ENCODE data around the gene INTS6. TPM values are rescaled to one million over a fixed set of nuclear protein-coding genes. Genes with fewer than 3 reads are reported as not detected.

Gene INTS6
- total RNA-seq, 4 donors from 2014 or later, result 15.3 to 37.0 (median 25.2) TPM

DNA sequence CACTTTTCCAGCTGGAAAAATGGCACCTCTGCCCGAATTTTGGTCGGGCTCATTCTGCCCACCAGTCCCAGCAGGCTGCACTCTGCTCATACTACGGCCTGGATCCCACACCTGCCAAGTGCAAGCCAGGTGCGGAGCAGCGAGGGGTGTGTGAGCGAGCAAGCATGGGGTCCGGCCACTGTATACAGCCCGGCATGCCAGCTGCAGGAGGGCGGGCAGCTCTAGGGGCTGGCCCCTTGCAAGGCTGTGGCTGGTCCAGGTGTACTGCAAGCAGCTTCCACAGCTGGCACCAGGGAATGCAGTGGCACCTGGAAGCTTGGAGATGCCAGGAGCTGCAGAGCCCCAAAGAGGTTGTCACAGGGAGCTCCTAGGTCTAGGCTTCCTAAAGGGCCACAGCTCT lies 2.7 kb upstream of the INTS6 start:
- Histone ChIP-seq H3K4me3 (no peak overlapping the region), H3K36me3 (no peaks in the 10 kb centered on the region), H3K27ac (no peak overlapping the region), H3K4me1 (peaks cover 13 to 18% (median 17%) of the 10 kb centered on the region in 4 donors), H3K27me3 (no peaks in the 10 kb centered on the region), H3K9me3 (no peaks in the 10 kb centered on the region)
- TF ChIP-seq POLR2A (IDR thresholded peaks at IDR 0.05), result no peak
- TF ChIP-seq, protein P1, sequence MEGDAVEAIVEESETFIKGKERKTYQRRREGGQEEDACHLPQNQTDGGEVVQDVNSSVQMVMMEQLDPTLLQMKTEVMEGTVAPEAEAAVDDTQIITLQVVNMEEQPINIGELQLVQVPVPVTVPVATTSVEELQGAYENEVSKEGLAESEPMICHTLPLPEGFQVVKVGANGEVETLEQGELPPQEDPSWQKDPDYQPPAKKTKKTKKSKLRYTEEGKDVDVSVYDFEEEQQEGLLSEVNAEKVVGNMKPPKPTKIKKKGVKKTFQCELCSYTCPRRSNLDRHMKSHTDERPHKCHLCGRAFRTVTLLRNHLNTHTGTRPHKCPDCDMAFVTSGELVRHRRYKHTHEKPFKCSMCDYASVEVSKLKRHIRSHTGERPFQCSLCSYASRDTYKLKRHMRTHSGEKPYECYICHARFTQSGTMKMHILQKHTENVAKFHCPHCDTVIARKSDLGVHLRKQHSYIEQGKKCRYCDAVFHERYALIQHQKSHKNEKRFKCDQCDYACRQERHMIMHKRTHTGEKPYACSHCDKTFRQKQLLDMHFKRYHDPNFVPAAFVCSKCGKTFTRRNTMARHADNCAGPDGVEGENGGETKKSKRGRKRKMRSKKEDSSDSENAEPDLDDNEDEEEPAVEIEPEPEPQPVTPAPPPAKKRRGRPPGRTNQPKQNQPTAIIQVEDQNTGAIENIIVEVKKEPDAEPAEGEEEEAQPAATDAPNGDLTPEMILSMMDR (IDR thresholded peaks at IDR 0.05), result no peak
- TF ChIP-seq EP300 (IDR thresholded peaks at IDR 0.05; ENCODE audit: low read depth), result no peak
- TF ChIP-seq POLR2AphosphoS5 (IDR thresholded peaks at IDR 0.05), result no peak
- WGBS, 2 donors (ENCODE audit: low coverage in 1 of 2), result 93% methylated on average over 8 of the region's 9 CpGs; no CpG with 5 or more reads in 1 of the 2 donors
- no peak for DNase-seq
- intact Hi-C loops (cut with DNase I; ENCODE audit: low total_unique reads), result loop anchor here (10.0 kb wide), 1 partner anchor 171 kb away; no protein-coding TSS in a partner anchor
- in situ Hi-C loops (cut with MboI; ENCODE audit: low pct_ligation_motif_present in 1 of 4, low pct_unique_long_range_greater_than_20kb in 1 of 4, low sequenced_read_pairs in 3 of 4), result loop anchor here in 1 of 4 donors (10.0 kb wide), 1 partner anchor 129 kb away; the partner anchor contains the start of gene WDFY2

DNA sequence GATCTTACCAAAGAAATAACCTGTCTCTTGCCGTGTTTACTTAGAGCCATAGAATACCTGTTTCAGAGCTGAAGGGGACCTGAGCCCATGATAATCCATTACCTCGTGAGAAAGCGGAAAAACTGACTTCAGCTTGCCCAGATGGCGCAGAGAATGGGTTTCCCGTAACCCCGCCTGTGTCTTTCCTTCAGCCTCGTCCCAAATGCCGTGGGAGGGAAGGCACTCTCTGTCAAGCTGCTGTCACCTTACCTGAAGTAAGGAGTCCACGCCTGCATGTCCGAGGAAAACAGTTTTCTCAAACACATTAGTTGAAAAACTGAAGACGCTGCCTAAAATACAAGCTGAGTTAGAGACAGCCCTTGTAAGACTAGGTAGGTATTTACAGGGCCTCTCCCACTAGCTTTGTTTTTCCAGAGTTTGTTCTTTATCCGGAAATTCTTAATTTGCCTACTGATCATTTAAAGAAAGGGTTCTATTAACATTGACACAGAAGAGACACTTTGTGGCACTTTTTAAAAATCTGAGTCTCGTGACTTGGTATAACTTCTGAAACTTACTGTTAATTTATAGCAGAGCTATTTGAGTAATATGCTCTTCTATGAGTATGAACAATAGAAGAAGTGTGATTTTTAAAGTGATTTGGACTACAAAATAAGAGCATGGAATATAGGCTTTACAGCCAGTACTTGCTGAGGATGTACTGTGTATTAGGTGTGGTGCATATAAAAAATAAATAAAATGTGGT lies 1.3 kb upstream of the INTS6 start:
- no peak for TF ChIP-seq POLR2AphosphoS5 (IDR thresholded peaks at IDR 0.05)
- in situ Hi-C loops (cut with MboI; ENCODE audit: low pct_ligation_motif_present in 1 of 4, low pct_unique_long_range_greater_than_20kb in 1 of 4, low sequenced_read_pairs in 3 of 4) (loop anchor here in 1 of 4 donors (10.0 kb wide), 1 partner anchor 131 kb away; the partner anchor contains the start of gene WDFY2), intact Hi-C loops (cut with DNase I; ENCODE audit: low total_unique reads) (loop anchor here (5.0 to 10.0 kb wide), 3 partner anchors 128 to 348 kb away; partner anchors contain the start of genes DHRS12 and WDFY2)
- Histone ChIP-seq H3K36me3 (peaks cover 0 to 5% (median 0%) of the 10 kb centered on the region in 4 donors), H3K4me1 (peaks cover 14 to 28% (median 22%) of the 10 kb centered on the region in 4 donors), H3K27me3 (no peaks in the 10 kb centered on the region), H3K27ac (peak overlapping the region; percentile 96 to 99 (median 99)), H3K9me3 (no peaks in the 10 kb centered on the region), H3K4me3 (peak overlapping the region; percentile 60 to 83 (median 71))
- DNase-seq, result peak; percentile 33
- 7 to 17% methylated on average over 3 to 13 of the region's 13 CpGs for WGBS, 2 donors (ENCODE audit: low coverage in 1 of 2)

DNA sequence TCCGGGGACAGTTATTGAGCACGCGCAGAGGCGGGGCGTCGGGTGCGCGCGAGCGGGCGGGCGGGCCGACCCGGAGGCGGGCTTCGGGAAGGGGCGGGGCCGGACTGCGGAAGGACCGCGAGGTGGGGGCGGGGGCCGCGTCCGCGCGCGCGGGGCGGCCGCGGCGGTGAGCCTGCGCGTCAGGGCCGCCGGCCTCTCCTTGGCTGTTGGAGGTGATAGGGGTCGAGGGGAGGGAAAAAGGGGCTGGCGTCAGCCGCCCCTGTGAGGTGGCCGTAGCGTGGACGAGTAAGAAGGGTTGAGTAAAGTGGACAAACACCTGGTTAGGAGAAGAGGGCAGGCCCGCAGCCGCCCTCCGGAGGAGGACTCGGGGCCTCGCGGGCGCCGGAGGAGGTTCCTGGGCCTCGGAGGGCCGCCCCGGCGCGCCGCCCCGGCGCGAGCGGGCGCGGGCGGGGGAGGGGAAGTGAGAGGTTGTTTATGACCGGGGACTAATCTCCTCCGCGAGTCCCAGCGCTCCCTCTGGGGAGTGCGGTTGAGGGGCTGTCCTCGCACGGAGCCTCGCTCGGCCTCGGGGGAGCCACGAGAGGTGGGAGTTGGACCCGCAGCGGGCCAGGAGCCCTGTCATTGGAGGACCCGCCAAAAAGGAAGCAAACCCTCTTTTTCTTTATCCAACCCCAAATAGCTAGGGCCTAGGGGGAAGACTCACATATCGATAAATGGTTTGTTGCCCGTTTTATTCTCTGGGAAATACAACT lies 547 bp upstream of the INTS6 start:
- WGBS, 2 donors (ENCODE audit: low coverage in 1 of 2), result 1% methylated on average over 42 of the region's 80 CpGs; no CpG with 5 or more reads in 1 of the 2 donors
- intact Hi-C loops (cut with DNase I; ENCODE audit: low total_unique reads) (loop anchor here (5.0 to 10.0 kb wide), 3 partner anchors 129 to 349 kb away; partner anchors contain the start of genes DHRS12 and WDFY2), in situ Hi-C loops (cut with MboI; ENCODE audit: low pct_ligation_motif_present in 1 of 4, low pct_unique_long_range_greater_than_20kb in 1 of 4, low sequenced_read_pairs in 3 of 4) (loop anchor here in 1 of 4 donors (10.0 kb wide), 1 partner anchor 131 kb away; the partner anchor contains the start of gene WDFY2)
- Histone ChIP-seq H3K27ac (peak overlapping the region; percentile 96 to 99 (median 99)), H3K27me3 (no peaks in the 10 kb centered on the region), H3K9me3 (no peaks in the 10 kb centered on the region), H3K36me3 (peaks cover 0 to 7% (median 0%) of the 10 kb centered on the region in 4 donors), H3K4me1 (peaks cover 14 to 28% (median 22%) of the 10 kb centered on the region in 4 donors), H3K4me3 (peak overlapping the region; percentile 60 to 83 (median 71))
- peak; percentile 99 for DNase-seq
- TF ChIP-seq POLR2A (IDR thresholded peaks at IDR 0.05) (peak; percentile 67), EP300 (IDR thresholded peaks at IDR 0.05; ENCODE audit: low read depth) (no peak), POLR2AphosphoS5 (IDR thresholded peaks at IDR 0.05) (peak in 2 of 3 donors; percentile 71 to 76)
- TF ChIP-seq, protein P1 (IDR thresholded peaks at IDR 0.05), result no peak

DNA sequence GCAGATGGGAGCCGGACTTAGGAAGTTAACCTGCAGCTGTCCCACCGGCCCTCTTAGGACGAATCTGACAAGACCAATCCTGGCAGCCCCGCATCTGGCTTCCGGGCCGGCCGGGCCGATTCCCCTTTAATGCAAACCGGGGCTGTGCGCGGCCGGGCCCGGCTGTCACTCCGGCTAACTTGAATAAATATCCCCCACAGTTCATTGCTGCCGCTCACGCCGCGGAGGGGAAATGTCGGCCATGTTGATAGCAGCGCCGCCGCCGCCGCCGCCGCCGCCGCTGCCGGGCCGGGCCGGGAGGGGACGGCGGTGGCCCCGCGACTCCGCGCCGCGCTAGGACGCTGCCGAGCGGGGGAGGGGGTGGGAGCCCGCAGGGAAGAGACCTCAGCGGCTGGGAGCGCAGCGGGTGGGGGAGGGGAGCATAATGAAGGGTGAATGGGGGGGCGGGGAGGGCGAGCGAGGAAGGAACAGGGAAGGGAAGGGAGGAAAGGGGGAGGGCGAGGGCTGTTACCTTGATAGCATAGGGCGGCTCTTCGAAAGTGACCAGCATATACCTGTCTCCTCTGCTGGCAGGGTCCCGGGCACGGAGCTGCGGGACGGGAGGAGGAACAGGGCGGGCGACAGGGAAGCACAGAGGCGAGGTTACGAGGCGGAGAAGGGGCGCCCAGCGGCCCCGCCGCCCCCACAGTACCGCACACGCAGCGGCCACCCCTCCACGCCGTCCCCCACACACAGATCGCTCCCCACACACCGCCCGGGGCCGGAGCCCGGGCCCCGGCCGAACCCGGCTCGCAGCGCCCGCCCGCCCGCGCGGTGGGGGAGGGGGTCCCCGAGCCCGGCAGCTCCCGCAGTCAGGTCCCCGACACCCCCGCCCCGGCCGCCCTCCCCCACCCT lies 1.1 kb downstream of the INTS6 start:
- H3K4me3 ChIP-seq, result peak overlapping the region; percentile 74 to 99 (median 90)
- no peaks in the 10 kb centered on the region for H3K27me3 ChIP-seq
- in situ Hi-C loops (cut with MboI; ENCODE audit: low pct_ligation_motif_present in 1 of 4, low pct_unique_long_range_greater_than_20kb in 1 of 4, low sequenced_read_pairs in 3 of 4), result loop anchor here in 1 of 4 donors (10.0 kb wide), 1 partner anchor 133 kb away; the partner anchor contains the start of gene WDFY2
- 1% methylated on average over 41 of the region's 92 CpGs; no CpG with 5 or more reads in 1 of the 2 donors for WGBS, 2 donors (ENCODE audit: low coverage in 1 of 2)
- intact Hi-C loops (cut with DNase I; ENCODE audit: low total_unique reads), result loop anchor here (5.0 to 10.0 kb wide), 3 partner anchors 131 to 351 kb away; partner anchors contain the start of genes DHRS12 and WDFY2
- H3K4me1 ChIP-seq, result peaks cover 14 to 28% (median 22%) of the 10 kb centered on the region in 4 donors
- TF ChIP-seq EP300 (IDR thresholded peaks at IDR 0.05; ENCODE audit: low read depth) (no peak), POLR2AphosphoS5 (IDR thresholded peaks at IDR 0.05) (peak in 1 of 3 donors; percentile 56), POLR2A (IDR thresholded peaks at IDR 0.05) (peak; percentile 71)
- TF ChIP-seq, protein P1 (IDR thresholded peaks at IDR 0.05), result no peak
- H3K27ac ChIP-seq, result peak overlapping the region; percentile 99 to 100 (median 100)
- no peaks in the 10 kb centered on the region for H3K9me3 ChIP-seq
- H3K36me3 ChIP-seq, result peaks cover 0 to 7% (median 0%) of the 10 kb centered on the region in 4 donors
- peak; percentile 88 for DNase-seq
